GM19467 (cell line): Measurements from ENCODE around the gene PANK4.

Experiments used
- ATAC-seq: cut with Tn5 transposase; IDR thresholded peaks from one replicate; pipeline ENCODE4 v1.9.1; 2021; ENCODE audit warnings: mild to moderate bottlenecking, moderate library complexity; ENCODE audit not compliant: unreplicated experiment

PANK4 gene

GRCh38 chr1:2480236-2480985, 46.0 kb downstream of the PANK4 start:
- ATAC-seq: no peak

- ATAC-seq: no peak
Observed at GRCh38 chr1:2479618-2480017, 46.8 kb downstream of the PANK4 start.

GRCh38 chr1:2479186-2479585, 47.2 kb downstream of the PANK4 start:
- ATAC-seq: no peak

- ATAC-seq: no peak
Observed at GRCh38 chr1:2477791-2478499, 48.5 kb downstream of the PANK4 start.

- no peak for ATAC-seq
Observed at GRCh38 chr1:2477309-2477708, 49.1 kb downstream of the PANK4 start.

GRCh38 chr1:2476061-2476999, 50.1 kb downstream of the PANK4 start, which contains the start of gene PLCH2:
PLCH2 (plus strand) TSS chr1:2476289; CDS start chr1:2476589, 300 bp downstream.
- ATAC-seq: no peak

GRCh38 chr1:2475571-2475970, 50.8 kb downstream of the PANK4 start:
- ATAC-seq: no peak

GRCh38 chr1:2474933-2475371, 51.4 kb downstream of the PANK4 start:
- ATAC-seq: no peak

- no peak for ATAC-seq
Observed at GRCh38 chr1:2474104-2474844, 52.1 kb downstream of the PANK4 start.

- no peak for ATAC-seq
Observed at GRCh38 chr1:2473198-2473597, 53.2 kb downstream of the PANK4 start.

- no peak for ATAC-seq
Observed at GRCh38 chr1:2472561-2473177, 53.7 kb downstream of the PANK4 start.

- ATAC-seq: no peak
Observed at GRCh38 chr1:2472109-2472508, 54.3 kb downstream of the PANK4 start.

- no peak for ATAC-seq
Observed at GRCh38 chr1:2471587-2472001, 54.8 kb downstream of the PANK4 start.

GRCh38 chr1:2471159-2471471, 55.3 kb downstream of the PANK4 start:
- no peak for ATAC-seq

GRCh38 chr1:2470290-2471158, 55.9 kb downstream of the PANK4 start:
- ATAC-seq: no peak

- no peak for ATAC-seq
Observed at GRCh38 chr1:2469103-2469940, 57.1 kb downstream of the PANK4 start.

GRCh38 chr1:2468540-2468939, 57.9 kb downstream of the PANK4 start:
- no peak for ATAC-seq

GRCh38 chr1:2468041-2468472, 58.3 kb downstream of the PANK4 start:
- ATAC-seq: no peak
